Activated naive CD4-positive, alpha-beta T cell treated with Interleukin-2 at 50 U/mL for 16 hours (primary cell): Measurements from ENCODE around the gene RNF41.
A peak's percentile ranks its signal among the peaks of the same experiment; 100 is the strongest.

Experiments used
- DNase-seq: peaks from one replicate; pipeline ENCODE4 v3.0.0-alpha.2; 2020

Gene RNF41

GRCh38 chr12:56242986-56243385, 21.3 kb upstream of the RNF41 start:
- DNase-seq: no peak

DNA sequence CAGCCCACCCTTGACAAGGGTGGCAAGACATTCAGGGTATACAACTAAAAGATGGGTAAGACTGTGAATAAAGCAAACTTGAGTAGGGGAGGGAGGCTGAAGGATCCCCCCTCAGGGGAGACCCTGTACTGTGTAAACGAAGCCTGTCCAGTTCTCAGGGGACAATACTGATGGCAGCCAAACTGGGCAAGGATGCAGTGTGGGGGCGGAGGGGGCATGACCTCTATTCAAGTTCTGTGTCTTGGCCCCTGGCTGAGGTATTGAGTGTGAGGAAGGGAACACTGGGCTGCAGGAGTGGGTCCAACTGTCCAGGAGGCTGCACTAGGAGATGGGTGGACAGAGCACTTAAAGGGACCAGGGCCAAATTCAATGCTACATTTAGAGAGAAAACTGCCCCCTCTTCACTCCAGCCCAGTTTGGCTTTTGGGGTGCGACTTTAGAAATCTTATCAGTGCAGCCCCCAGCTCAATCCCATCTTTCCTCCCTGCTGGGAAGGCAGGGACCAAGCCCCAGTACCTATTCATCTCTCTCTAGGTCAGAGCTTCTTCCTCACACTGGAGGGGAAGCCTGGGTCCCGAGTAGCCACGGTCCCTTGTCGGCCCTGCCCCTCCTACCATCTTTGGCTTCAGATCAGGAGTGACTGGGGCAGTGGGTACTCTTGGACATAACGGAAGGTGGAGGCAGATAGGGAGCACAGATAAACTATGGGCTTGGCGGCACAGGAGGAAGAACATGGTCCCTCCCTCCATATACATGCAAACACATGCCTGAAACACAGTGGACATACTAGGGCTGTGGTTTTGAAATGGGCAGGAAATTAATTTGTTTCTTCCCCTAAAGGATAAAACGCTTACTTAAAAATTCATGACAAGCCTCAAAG, 19.9 kb upstream of the RNF41 start:
- DNase-seq: no peak

GRCh38 chr12:56237552-56237951, 15.8 kb upstream of the RNF41 start:
- DNase-seq: no peak

GRCh38 chr12:56236985-56237384, 15.3 kb upstream of the RNF41 start:
- no peak for DNase-seq

- no peak for DNase-seq
Measured at GRCh38 chr12:56236091-56236490, 14.4 kb upstream of the RNF41 start.

- DNase-seq: no peak
Measured at GRCh38 chr12:56234746-56235436, 13.2 kb upstream of the RNF41 start.

DNA sequence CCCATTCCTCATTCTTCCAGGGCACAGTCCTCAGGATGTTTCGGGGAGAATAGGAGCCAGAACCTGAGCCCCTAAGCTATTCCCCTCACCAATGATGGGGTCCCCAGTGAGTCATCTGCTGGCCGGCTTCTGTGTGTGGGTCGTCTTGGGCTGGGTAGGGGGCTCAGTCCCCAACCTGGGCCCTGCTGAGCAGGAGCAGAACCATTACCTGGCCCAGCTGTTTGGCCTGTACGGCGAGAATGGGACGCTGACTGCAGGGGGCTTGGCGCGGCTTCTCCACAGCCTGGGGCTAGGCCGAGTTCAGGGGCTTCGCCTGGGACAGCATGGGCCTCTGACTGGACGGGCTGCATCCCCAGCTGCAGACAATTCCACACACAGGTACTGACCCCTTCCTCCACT, 9.5 kb upstream of the RNF41 start:
- no peak for DNase-seq

DNA sequence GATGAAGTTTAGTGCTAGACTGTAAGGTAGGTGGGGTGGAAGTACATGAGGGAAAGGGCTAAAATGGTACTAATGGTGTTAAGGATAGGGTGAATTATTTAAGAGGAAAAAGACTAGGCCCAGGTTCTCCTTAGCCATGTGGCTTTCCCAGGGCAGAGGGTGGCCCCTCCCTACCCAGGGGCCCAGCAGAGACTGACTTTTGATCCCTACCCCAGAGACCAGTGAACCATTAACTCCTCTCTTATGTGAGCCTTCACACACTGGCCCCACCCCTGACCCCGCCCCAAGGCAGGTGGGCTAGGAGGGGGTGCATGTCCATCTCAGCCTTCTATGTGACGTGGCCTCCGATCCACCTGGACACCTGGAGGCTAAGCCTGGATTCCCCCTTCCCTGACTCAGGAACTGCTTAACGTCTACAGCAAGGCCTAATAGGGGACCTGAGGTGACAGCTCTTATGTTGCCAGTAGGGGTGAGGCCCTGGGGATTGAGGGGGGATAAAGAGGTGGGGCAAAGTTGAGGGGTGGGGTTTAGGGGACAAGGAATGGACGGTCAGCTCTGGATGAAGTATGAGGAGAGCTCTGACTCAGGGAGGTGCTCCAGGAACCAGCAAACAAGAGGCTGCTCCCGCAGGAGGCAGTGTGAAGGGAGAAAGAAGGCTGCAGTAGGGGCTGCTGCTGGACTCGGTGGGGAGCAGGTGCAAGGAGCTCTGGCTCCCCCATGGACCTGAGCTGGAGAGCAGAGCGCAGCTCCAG, 8.9 kb upstream of the RNF41 start:
- no peak for DNase-seq

DNA sequence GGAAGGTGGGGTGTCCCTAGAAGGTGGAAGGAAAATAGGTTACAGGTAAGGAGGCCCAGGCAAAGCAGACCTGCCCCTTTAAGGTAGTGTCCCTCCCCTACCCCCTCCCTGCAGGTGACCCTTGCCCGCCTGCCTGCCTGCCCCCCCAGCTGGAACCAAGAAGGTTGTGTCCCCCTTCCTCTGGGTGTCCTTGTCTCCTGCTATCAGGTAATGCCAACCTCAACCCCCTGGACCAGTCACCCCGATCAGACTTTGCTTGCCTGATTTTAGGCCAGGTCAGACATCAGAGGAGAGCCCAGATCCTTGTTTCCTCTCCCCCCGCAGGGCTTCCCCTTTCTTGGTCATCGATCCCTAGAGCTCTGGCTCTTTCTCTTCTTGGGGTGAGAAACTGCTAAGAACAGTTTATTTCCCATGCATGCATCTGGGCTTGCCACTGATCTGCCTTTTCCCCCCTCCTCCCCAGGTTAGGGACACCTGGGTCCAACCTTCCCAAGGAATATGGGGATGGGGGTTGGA, 8.3 kb upstream of the RNF41 start, which contains the start of gene SLC39A5:
Gene SLC39A5 (plus strand): TSS at position 136 of the 516 bp plus-strand sequence. CDS start 1,224 bp downstream, outside the sequence.
- no peak for DNase-seq

- DNase-seq: no peak
Measured at GRCh38 chr12:56229082-56229481, 7.4 kb upstream of the RNF41 start.

DNA sequence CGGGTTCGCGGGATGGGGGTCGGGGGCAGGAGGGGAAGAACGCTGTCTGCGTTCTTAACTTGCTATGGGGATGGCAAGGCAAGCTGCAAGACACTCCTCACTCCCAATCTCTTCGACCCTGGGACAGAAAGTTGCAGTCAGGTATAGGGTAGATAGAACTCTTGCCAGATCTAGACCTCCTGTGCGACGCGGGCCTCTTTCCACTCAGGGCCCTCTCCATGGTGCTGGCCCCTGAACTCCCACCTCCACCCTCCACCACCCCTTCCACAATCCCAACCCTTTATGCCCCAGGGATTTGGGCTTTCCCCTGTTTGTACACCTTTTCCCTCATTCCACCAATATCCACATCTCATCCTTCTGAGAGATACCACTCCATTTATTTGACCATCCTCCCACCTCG, 3.2 kb upstream of the RNF41 start:
- no peak for DNase-seq

DNA sequence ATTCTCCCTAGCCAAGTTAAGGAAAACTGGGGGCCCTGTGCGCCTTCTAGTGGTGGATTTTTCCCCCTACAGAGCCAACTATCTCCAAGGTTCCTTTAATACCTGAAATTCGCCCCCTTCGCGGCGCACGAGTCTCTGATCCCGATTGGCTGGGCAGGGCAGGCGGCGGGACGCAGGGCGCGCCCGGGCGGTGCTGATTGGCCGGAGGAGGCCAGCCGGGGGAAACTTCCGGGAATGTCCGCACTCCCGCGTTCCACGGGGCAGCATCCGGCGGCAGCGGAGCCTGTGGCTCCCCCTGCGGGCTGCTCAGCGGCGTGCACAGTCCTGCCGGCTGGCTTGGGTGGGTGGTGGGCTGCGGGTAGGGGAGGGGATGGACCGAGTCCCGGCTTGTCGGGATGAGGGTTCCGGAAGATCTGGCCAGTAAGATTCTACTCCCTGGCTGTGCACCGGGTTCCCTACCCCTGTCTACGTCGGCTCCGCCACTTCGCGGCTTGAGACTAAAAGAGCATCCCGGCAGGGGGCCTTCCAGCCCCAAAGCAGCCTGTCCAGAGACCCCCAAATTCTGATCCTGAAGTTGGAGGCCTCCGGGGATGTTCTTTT, 2.5 kb upstream of the RNF41 start, which contains the start of gene NABP2:
Gene NABP2 (plus strand): TSS at position 241 of the 600 bp plus-strand sequence. CDS start 515 bp downstream, outside the sequence.
- DNase-seq: peak; percentile 95

DNA sequence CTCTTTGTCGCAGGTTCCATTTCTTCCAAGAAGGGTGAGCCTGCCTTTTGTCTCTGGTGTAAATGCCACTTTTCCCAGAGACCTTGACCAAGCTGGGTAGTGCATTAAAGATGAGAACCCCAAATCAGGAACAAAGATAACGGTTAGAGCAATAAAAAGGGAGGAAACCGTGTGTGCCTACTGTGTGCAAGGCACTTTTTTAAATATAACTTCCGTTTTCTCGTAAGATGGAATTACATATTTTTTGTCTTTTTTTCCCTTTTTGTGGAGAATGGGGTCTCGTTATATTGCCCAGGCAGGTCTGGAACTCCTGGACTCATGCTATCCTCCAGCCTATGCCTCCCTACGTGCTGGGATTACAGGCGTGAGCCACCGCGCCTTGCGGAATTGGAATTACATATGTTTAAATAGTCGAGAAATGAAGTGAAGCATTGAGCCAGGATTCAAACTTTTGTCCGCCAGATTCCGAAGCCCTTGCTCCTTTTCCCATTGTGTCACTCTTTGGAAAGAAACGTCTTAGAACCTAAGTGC, 1.9 kb upstream of the RNF41 start:
- DNase-seq: no peak

DNA sequence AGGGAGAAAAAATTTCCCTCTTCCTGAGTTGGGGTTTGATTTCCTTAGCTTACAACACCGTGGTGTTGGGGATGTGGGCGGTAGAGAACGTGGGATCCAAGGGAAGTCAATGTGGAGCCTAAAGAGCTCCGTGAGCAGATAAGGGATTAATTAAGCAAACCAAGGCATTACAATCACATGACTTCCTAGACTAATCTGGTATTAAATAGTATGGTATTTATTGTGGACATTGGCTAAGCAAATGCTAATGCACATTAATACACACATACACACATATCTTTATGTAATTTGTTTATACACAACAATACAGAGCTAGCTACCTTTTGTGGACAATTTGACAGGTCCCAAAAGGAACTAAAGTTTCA, 791 bp upstream of the RNF41 start:
- no peak for DNase-seq

- DNase-seq: no peak
Measured at GRCh38 chr12:56221232-56221756, 428 bp downstream of the RNF41 start.

DNA sequence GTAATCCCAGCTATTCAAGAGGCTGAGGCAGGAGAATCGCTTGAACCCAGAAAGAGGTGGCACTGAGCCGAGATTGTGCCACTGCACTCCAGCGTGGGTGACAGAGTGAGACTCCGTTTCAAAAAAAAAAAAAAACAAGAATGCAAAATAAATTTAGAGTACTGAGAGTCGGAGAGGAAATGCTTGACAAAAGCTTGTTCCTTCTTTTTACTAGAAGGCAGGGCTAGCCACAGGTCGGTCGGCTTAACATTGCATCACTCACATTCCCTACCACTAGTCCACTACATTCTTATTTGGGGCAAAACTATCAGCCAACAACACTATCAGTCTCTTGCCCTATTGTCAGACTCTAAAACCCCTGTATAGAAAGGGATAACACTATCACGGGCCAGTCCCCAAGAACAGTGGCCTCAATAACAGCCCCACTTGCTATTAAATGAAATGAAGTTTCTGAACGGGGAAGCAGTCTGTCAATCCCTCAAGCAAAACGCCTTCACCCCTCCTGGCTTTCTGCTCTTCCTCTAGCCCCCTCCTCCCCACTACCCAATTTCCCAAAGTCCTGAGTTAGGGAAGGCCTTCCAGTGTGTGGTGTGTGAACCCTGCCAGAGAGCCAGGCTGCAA, 1.0 kb downstream of the RNF41 start:
- DNase-seq: no peak

DNA sequence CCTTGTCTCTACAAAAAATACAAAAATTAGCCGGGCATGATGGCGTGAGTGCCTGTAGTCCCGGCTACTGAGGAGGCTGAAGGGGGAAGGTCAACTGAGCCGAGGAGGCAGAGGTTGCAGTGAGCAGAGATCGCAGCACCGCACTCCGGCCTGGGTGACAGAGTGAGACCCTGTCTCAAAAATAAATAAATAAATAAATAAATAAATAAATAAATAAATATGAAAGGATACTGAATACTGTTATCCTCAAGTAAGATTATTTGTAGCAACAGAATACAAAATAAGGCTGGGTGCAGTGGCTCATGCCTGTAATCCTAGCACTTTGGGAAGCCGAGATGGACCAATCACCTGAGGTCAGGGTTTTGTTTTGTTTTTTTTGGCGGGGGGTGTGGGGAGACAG, 1.9 kb downstream of the RNF41 start:
- DNase-seq: no peak

DNA sequence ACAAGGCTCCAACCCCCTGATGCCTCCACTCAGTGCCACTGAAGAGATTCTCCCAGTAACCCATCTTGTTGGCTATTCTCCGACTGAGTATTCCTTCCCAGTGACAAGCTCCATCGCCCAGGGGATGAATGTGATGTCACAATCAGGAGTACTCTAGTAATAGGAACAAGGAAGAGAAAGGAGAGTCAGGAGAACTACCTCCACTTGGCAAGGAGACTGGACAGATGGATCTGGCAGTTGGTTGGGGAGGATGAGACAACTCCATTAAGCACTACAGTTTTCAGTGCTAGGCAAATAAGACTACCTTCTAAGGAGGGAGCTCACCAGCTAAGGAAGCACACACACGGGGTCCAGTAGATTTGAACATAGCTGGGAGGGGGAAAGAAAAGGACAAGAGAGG, 5.3 kb downstream of the RNF41 start:
- no peak for DNase-seq

DNA sequence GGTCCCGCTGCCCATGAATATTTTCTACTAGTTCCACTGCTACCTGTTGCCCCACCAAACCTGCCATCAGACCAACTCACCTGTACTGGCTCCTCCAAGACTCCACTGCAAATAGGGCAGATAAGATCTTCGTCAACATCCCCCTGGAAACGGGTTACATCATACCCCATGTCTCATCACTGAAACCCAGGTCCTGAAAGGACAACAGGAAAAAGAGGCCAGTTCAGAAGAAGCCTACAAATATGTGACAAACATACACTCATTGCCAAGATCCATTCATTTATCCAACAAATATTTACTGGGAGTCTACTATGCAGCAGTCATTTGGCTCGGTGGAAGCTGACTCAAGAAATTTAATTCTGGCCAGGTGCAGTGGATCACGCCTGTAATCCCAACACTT, 7.8 kb downstream of the RNF41 start:
- DNase-seq: no peak

GRCh38 chr12:56212361-56212760, 9.4 kb downstream of the RNF41 start:
- DNase-seq: no peak

DNA sequence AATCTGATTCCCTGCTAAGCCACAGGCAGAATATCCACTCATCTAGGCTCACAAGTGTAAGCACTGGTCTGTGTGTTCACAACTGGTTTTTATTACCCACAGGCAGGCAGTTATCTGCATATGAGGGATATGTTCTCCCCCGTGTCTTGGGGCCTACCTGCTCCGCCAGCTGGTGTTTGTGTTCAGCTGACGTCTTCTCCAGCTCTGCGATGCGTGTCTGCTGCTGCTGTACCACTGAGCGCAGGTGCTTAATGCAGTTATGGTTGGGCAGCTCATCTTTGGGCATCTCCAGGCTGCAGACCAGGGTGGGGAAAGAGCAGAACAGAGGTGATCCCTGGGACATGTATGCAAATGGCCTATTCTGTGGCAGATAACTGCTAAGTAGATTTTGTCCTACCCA, 13.7 kb downstream of the RNF41 start:
- DNase-seq: no peak
